ENCODE results near the gene TMEM72.

Gene TMEM72

GRCh38 chr10:44890696-44891563 is 20.2 kb upstream of the TMEM72 start:
- no peak for DNase-seq

DNA sequence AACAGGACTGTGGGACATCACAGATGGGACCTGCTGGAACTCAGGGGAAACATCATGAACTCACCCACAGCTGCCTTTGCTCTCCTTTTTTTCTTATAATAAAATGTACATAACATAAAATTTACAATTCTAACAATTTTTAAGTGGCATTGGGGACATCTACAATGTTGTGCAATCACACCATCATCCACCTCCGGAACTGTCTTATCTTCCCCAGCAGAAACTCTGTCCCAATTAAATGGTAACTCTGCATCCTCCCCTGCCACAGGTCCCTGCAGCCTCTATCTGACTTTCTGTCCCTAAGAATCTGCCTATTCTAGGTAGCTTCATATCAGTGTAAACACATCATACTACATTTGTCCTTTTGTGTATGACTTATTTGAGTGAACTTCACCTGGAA is 19.4 kb upstream of the TMEM72 start:
- no peak for DNase-seq

- DNase-seq, result no peak
Observed at GRCh38 chr10:44893604-44894468, 17.3 kb upstream of the TMEM72 start.

DNA sequence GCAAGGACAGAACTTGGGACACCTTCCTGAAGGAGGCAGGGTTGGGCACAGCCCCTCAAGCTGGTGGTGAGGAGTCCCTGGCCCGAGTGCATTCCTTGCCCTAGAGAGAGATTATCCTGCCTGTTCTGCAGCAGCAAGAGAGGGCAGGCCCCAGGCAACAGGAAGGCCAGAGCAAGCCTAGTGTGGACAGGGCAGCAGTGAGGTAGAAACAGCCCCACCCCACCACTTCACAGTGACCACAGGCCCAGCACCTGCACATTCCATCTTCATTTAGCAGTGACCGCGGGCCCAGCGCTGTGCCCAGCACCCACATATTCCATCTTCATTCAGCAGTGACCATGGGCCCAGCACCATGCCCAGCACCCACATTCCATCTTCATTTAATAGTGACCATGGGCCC is 16.4 kb upstream of the TMEM72 start:
- DNase-seq, result no peak

DNA sequence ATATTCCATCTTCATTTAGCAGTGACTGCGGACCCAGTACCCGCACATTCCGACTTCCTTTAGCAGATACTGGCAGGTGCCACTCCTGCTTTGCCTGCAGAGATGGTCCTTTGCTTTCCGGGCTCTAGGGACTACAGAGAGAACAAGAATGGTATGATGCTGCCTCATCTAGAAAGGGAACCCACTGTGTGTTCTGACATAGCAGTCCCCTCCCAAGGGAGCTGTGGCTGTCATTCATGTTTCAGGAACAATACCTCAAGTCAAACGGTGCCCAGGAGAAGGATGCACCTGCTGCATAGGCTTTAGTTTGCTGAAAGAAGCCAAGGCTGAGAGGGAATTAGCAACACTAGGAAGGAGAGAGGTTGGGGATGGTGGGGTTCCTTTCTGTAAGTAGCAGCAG is 15.9 kb upstream of the TMEM72 start:
- DNase-seq, result no peak

- no peak for DNase-seq
Observed at GRCh38 chr10:44897049-44897448, 14.1 kb upstream of the TMEM72 start.

- DNase-seq, result no peak
Observed at GRCh38 chr10:44898665-44899064, 12.5 kb upstream of the TMEM72 start.

DNA sequence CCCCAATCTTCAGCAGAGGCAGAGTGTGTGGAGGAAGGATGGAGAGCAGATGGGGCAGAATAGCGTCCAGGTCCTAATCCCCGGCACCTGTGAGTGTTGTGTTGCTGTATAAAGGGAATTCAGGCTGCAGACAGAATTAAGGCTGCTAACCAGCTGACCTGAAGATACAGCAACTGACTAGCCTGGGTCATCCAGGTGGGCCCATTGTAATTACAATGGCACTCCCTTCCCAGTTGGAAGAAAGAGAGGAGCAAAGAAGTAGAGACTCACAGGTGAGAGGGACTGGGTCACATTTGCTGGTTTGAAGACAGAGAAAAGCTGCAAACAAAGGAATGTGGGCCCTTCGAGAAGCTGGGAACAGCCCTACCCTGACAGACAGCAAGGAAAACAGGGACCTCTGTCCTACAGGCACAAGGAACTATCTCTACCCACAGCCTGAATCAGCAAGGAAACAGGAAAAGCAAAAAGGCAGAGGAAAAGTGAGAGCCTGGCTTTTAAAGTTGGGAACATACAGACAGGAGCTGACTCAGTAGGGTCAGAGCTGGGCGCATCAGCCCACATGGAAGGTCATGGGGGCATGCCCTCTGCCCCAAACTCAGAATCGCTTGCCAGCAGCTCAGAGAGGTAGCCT is 11.6 kb upstream of the TMEM72 start:
- no peak for DNase-seq

DNA sequence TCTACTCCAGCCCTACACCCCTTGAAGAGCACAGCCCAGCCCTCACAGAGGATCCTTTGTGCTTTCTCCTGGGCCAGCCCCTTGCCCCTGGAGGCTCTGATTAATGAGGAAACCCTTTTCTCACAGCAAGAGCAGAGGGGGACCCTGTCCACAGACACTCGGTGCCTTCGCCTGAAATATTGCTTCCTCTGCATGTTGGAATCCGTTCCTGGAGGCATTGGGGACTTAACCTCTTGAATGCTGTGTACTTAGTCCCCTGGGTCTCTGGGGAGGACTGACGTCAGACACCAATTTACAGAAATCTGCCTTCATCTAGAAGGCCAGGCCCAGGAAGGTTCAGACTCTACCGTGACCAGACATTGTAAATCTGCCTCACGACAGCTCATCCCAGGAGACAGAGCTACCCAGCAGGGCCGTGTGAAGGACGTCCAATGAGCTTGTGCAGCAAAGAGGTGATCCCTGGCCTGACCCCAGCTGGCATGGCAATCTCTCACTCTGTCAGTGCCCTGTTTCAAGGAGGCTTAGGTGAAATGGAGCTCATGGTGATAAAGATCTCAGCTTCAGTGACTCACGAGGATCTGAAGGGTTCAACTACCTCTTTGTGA is 8.1 kb upstream of the TMEM72 start:
- no peak for DNase-seq

DNA sequence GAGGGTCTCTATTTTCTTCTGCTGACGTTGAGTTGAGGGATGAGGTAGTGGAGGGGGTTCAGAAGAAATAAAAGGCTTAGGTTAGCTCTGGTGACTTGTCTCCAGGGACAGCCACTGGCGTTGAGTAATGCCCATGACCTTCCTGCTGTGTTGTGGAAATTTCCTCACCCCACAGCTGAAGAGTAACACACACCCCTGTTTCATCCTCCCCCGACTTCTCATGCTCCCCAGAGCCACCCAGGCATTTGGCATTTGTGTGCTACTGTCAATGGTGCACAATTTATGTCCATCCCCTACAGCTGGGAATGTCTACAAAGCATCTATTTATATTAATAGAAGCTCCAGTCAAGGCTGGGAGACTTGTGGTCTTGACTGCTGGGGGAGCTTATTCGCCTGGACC is 4.7 kb upstream of the TMEM72 start:
- DNase-seq, result no peak

DNA sequence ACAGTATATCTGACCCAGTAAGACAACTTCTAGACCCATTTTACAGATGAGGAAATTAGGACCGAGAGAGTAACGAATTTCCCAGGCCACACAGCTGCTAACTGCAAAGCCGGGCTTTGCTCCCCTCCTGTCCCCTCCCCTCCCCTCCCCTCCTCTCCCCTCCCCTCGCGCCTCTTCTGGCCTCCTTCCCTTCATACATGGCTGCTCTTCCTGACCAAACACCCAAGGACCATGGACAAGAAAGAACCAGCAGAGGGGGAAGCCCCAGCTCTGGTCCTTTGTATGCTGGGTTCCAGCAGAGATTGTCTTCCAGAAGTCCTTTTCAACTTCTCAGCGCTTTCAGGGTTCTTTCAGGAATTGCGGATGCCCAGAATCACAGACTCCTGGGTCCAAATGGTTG is 3.6 kb upstream of the TMEM72 start:
- DNase-seq, result no peak

GRCh38 chr10:44908066-44908749 is 2.9 kb upstream of the TMEM72 start:
- no peak for DNase-seq

DNA sequence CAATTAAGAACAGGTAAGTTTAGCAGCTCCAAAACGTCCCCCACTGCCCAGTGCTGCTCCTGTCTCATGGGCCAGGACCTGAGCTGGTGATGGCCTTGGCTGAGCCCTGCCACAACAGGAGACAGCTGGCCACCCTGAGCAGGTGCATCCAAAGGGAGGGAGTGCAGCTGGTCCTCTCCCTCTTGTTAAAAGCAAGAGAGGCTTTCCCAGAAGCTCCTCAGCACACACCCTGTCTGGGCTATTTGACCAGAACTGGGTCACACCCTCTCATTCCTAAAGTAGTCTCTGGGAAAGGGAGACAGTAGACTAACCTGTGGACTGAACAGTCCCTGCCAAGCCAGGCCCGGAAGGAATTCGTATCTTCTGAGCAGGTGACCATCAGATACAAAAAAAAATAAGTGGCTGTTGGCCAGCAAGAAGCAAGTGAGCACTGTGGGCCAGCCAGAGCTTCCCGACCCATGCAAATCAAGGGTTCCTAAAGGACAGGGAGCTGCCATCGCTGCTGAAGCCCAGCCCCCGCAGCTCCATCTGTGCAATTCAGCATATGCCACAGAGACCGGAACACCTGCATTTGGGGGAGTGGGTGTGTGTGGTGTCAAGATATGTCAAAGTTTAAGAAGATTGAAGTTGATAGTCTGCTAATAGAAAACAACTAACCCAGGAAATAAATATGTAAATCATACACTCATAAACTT is 2.1 kb upstream of the TMEM72 start:
- DNase-seq, result no peak

GRCh38 chr10:44909910-44910309 is 1.2 kb upstream of the TMEM72 start:
- no peak for DNase-seq

- no peak for DNase-seq
Observed at GRCh38 chr10:44910602-44911001, 535 bp upstream of the TMEM72 start.

DNA sequence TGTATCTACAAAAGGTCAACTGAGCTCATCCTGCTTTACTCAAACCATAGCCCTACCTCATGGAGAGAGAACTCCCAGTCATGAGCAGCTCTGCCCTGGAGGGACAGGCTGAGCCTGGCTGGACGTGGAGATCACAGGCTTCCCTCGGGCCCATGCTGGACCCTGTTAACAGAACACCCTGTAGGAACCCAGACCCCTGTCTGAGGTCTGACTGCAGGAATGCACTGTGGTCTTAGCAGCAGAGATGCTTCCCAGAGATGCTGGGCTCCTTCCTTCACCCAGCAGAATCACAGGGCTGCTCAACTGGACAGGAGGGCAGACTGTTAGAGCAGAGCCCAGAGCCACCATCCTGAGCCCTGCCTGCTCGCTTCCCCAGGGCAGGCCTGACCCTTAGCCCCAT is 814 bp downstream of the TMEM72 start:
- no peak for DNase-seq

- no peak for DNase-seq
Observed at GRCh38 chr10:44913350-44914081, 2.4 kb downstream of the TMEM72 start.

DNA sequence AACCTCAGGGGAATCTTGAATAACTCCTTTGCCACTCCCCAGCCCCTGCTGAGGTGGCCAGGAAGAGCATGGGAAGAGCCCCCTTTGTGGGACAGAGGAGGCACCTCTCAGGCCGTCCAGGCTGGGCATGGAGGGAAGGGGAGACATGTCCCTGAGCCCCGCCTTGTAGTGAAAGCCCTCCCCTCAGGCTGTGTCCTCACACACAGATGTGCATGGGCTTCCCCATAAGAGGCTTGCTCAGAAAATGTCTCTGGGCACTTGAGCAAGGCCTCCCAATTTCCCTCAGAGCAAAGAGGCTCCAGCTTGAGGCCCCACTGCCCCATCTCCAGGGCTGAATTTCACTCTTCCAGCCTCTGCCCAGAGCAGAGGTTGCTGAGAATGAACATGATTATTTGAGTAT is 3.8 kb downstream of the TMEM72 start:
- no peak for DNase-seq

GRCh38 chr10:44916429-44916828 is 5.3 kb downstream of the TMEM72 start:
- no peak for DNase-seq

DNA sequence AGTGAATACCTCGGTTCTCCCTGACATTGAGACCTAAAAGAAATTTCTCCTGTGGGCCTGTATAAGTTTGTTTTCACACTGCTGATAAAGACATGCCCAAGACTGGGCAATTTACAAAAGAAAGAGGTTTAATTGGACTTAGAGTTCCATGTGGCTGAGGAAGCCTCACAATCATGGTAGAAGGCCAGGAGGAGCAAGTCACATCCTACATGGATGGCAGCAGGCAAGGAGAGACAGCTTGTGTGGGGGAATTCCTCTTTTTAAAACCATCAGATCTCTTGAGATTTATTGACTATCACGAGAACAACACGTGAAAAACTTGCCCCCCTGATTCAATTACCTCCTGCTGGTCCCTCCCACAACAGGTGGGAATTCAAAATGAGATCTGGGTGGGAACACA is 6.7 kb downstream of the TMEM72 start:
- no peak for DNase-seq

DNA sequence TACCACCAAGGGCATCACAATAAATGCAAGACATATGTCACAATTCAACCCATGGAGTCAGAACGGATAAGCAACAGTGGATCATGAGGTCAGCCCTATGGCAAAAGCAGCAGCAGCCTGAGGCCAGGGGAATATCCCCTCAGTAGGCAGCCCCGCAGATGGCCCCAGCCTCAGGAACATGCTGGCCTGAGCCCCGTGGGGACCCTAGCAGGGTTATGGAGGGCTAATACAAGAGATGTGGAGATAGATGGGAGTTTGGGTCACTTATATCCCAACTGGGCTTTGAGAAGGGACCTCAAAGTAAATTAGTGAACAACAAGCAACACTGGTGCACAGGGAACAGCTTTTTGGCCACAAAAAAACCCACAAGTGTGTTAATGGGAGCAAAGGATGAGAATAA is 9.1 kb downstream of the TMEM72 start:
- no peak for DNase-seq

Data from NCI-H2081 (cell line).